Neural progenitor cell (in vitro differentiated cells): ENCODE measurements around the gene FGFR2. TPM values are rescaled to one million over a fixed set of nuclear protein-coding genes. Genes with fewer than 3 reads are reported as not detected.

ENCODE experiments used
- DNase-seq: peaks from one replicate; pipeline ENCODE4 v3.0.0-alpha.2; 2016; ENCODE audit warnings: low spot score
- H2AFZ ChIP-seq: fragments of 200-600 bp; sonication (generic); replicated peaks from 2 replicates; pipeline ENCODE4 v1.6.1; 2016; ENCODE audit warnings: antibody characterized with exemption
- H3F3A ChIP-seq: fragments of 200-600 bp; sonication (generic); 2 replicates; pipeline ENCODE4 v1.6.1; 2016; ENCODE audit warnings: antibody characterized with exemption, low read depth
- H3K27ac ChIP-seq: fragments of 200-600 bp; sonication (generic); 2 replicates; pipeline ENCODE4 v1.5.1; 2016; ENCODE audit warnings: mild to moderate bottlenecking
- H3K27me3 ChIP-seq: fragments of 200-600 bp; sonication (generic); 2 replicates; pipeline ENCODE4 v1.6.1; 2016; ENCODE audit warnings: mild to moderate bottlenecking, moderate library complexity
- H3K36me3 ChIP-seq: fragments of 200-600 bp; sonication (generic); 2 replicates; pipeline ENCODE4 v1.5.1; 2016
- H3K4me1 ChIP-seq: fragments of 200-600 bp; sonication (generic); 2 replicates; pipeline ENCODE4 v1.6.1; 2016; ENCODE audit warnings: mixed run types
- H3K4me2 ChIP-seq: fragments of 200-600 bp; sonication (generic); 2 replicates; pipeline ENCODE4 v1.6.1; 2016
- H3K4me3 ChIP-seq: fragments of 200-600 bp; sonication (generic); 2 replicates; pipeline ENCODE4 v1.5.1; 2016
- H3K79me2 ChIP-seq: fragments of 200-600 bp; sonication (generic); 2 replicates; pipeline ENCODE4 v1.6.1; 2016; ENCODE audit warnings: low read depth
- H3K9ac ChIP-seq: fragments of 200-600 bp; sonication (generic); 2 replicates; pipeline ENCODE4 v1.6.1; 2016
- H3K9me3 ChIP-seq: fragments of 200-600 bp; sonication (generic); 2 replicates; pipeline ENCODE4 v1.5.1; 2016; ENCODE audit warnings: low read depth
- H4K20me1 ChIP-seq: fragments of 200-600 bp; sonication (generic); 2 replicates; pipeline ENCODE4 v1.6.1; 2016; ENCODE audit warnings: low read depth
- H3K27ac Mint-ChIP-seq: 3 replicates; pipeline ENCODE4 v1.8.0; 2021; ENCODE audit warnings: mixed read lengths
- H3K27me3 Mint-ChIP-seq: 2 replicates; pipeline ENCODE4 v1.8.0; 2022; ENCODE audit warnings: low read depth, mild to moderate bottlenecking, inconsistent platforms, moderate library complexity, mixed read lengths; ENCODE audit not compliant: insufficient read depth
- H3K36me3 Mint-ChIP-seq: 3 replicates; pipeline ENCODE4 v1.8.0; 2021; ENCODE audit warnings: mixed read lengths
- H3K4me1 Mint-ChIP-seq: 3 replicates; pipeline ENCODE4 v1.8.0; 2021; ENCODE audit warnings: mixed read lengths
- H3K4me3 Mint-ChIP-seq: 3 replicates; pipeline ENCODE4 v1.8.0; 2021; ENCODE audit warnings: mild to moderate bottlenecking, moderate library complexity, mixed read lengths
- H3K9me3 Mint-ChIP-seq: 3 replicates; pipeline ENCODE4 v1.8.0; 2020; ENCODE audit warnings: mixed read lengths
- EZH2 ChIP-seq: fragments of 200-600 bp; sonication (generic); IDR thresholded peaks from 2 replicates; pipeline ENCODE4 v1.6.1; 2017; ENCODE audit warnings: antibody characterized with exemption, mild to moderate bottlenecking, moderate library complexity
- EZH2phosphoT487 ChIP-seq: fragments of 200-600 bp; sonication (generic); IDR thresholded peaks from 2 replicates; pipeline ENCODE4 v1.6.1; 2017; ENCODE audit warnings: antibody characterized with exemption
- total RNA-seq: library from RNA; depleted of rRNA; stranded (reverse); fragments of >200 nt; gene quantifications from 2 replicates; pipeline ENCODE4 v1.2.3, GENCODE V29; 2015; ENCODE audit warnings: low replicate concordance
- TF ChIP-seq, protein P1 (sequence below): fragments of 200-600 bp; sonication (generic); IDR thresholded peaks from 2 replicates; pipeline ENCODE4 v1.5.1; 2017; ENCODE audit warnings: antibody characterized with exemption, mild to moderate bottlenecking

FGFR2 gene
- total RNA-seq, 1 donor from 2014 or later, result 99.1 TPM

DNA sequence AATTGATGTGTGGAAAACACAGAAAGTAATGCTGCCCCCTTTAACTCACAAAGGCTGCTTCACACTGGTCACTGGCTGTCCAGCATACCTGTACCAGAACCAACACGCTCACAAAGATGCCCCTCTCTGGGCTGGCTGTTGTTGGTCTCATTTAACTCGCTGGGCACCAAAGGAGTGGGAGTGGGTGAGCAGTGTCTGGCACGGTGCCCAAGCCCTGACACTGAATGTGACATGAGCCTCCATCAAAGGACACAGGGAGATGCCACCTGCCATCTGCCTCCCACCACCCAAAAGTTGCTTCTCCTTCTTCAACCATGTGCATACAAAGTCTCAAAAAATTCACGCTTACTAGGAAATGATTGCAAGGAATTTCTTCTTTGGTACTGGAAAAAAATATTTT, 86.8 kb downstream of the FGFR2 start:
- Histone ChIP-seq H3K9ac (no peak overlapping the region), H3K79me2 (peaks cover 74% of the 10 kb centered on the region), H3K4me1 (peaks cover 4% of the 10 kb centered on the region), H3K4me3 (no peak overlapping the region), H3K27ac (no peak overlapping the region), H3K36me3 (no peaks in the 10 kb centered on the region), H3K9me3 (no peaks in the 10 kb centered on the region), H3K27me3 (no peaks in the 10 kb centered on the region), H4K20me1 (peaks cover 27% of the 10 kb centered on the region), H3K4me2 (no peak overlapping the region), H2AFZ (no peak overlapping the region), H3F3A (no peaks in the 10 kb centered on the region)
- Mint-ChIP-seq H3K4me1 (peaks cover 10% of the 10 kb centered on the region), H3K9me3 (no peaks in the 10 kb centered on the region), H3K27me3 (peaks cover 3% of the 10 kb centered on the region), H3K36me3 (peaks cover 33% of the 10 kb centered on the region), H3K4me3 (no peak overlapping the region), H3K27ac (no peak overlapping the region)
- TF ChIP-seq EZH2 (no peak), EZH2phosphoT487 (no peak)
- no peak for DNase-seq

GRCh38 chr10:121510201-121510771, 88.0 kb downstream of the FGFR2 start:
- no peaks in the 10 kb centered on the region for H3K9me3 Mint-ChIP-seq
- Histone ChIP-seq H3K9ac (no peak overlapping the region), H3K27ac (no peak overlapping the region), H3K9me3 (no peaks in the 10 kb centered on the region), H3F3A (no peaks in the 10 kb centered on the region), H3K79me2 (peaks cover 62% of the 10 kb centered on the region), H4K20me1 (peaks cover 25% of the 10 kb centered on the region), H3K4me1 (peaks cover 4% of the 10 kb centered on the region), H2AFZ (no peak overlapping the region), H3K27me3 (no peaks in the 10 kb centered on the region), H3K4me3 (no peak overlapping the region), H3K4me2 (no peak overlapping the region), H3K36me3 (no peaks in the 10 kb centered on the region)
- H3K36me3 Mint-ChIP-seq, result peaks cover 30% of the 10 kb centered on the region
- no peak for DNase-seq
- peaks cover 4% of the 10 kb centered on the region for H3K27me3 Mint-ChIP-seq
- no peak overlapping the region for H3K4me3 Mint-ChIP-seq
- peaks cover 10% of the 10 kb centered on the region for H3K4me1 Mint-ChIP-seq
- H3K27ac Mint-ChIP-seq, result peak overlapping the region; percentile 76
- TF ChIP-seq EZH2phosphoT487 (no peak), EZH2 (no peak)
- TF ChIP-seq, protein P1, sequence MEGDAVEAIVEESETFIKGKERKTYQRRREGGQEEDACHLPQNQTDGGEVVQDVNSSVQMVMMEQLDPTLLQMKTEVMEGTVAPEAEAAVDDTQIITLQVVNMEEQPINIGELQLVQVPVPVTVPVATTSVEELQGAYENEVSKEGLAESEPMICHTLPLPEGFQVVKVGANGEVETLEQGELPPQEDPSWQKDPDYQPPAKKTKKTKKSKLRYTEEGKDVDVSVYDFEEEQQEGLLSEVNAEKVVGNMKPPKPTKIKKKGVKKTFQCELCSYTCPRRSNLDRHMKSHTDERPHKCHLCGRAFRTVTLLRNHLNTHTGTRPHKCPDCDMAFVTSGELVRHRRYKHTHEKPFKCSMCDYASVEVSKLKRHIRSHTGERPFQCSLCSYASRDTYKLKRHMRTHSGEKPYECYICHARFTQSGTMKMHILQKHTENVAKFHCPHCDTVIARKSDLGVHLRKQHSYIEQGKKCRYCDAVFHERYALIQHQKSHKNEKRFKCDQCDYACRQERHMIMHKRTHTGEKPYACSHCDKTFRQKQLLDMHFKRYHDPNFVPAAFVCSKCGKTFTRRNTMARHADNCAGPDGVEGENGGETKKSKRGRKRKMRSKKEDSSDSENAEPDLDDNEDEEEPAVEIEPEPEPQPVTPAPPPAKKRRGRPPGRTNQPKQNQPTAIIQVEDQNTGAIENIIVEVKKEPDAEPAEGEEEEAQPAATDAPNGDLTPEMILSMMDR, result no peak

- Histone ChIP-seq H3K79me2 (peaks cover 59% of the 10 kb centered on the region), H3K36me3 (no peaks in the 10 kb centered on the region)
- peaks cover 2% of the 10 kb centered on the region for H3K27me3 Mint-ChIP-seq
These were observed 88.4 kb downstream of the FGFR2 start for GRCh38 chr10:121509796-121510195.

GRCh38 chr10:121509112-121509511, 89.1 kb downstream of the FGFR2 start:
- H3K4me3 ChIP-seq, result no peak overlapping the region
- no peak overlapping the region for H2AFZ ChIP-seq
- peaks cover 52% of the 10 kb centered on the region for H3K79me2 ChIP-seq
- H3K9me3 ChIP-seq, result no peaks in the 10 kb centered on the region
- TF ChIP-seq EZH2phosphoT487, result no peak
- Mint-ChIP-seq H3K27ac (no peak overlapping the region), H3K36me3 (peaks cover 31% of the 10 kb centered on the region), H3K27me3 (peaks cover 2% of the 10 kb centered on the region), H3K4me3 (no peak overlapping the region), H3K9me3 (no peaks in the 10 kb centered on the region), H3K4me1 (peaks cover 10% of the 10 kb centered on the region)
- no peak overlapping the region for H3K4me2 ChIP-seq
- no peak for DNase-seq
- H3F3A ChIP-seq, result no peaks in the 10 kb centered on the region
- H3K36me3 ChIP-seq, result no peaks in the 10 kb centered on the region
- H4K20me1 ChIP-seq, result peaks cover 24% of the 10 kb centered on the region
- H3K9ac ChIP-seq, result no peak overlapping the region
- H3K27me3 ChIP-seq, result no peaks in the 10 kb centered on the region
- peaks cover 4% of the 10 kb centered on the region for H3K4me1 ChIP-seq
- H3K27ac ChIP-seq, result peak overlapping the region; percentile 0

More at GRCh38 chr10:121509796-121510195, 88.4 kb downstream of the FGFR2 start:
- Mint-ChIP-seq H3K9me3 (no peaks in the 10 kb centered on the region), H3K36me3 (peaks cover 30% of the 10 kb centered on the region), H3K4me3 (no peak overlapping the region), H3K4me1 (peaks cover 10% of the 10 kb centered on the region), H3K27ac (peak overlapping the region; percentile 81)
- Histone ChIP-seq H3K4me2 (no peak overlapping the region), H3K27me3 (no peaks in the 10 kb centered on the region), H3F3A (no peaks in the 10 kb centered on the region), H3K9ac (no peak overlapping the region), H3K9me3 (no peaks in the 10 kb centered on the region), H4K20me1 (peaks cover 25% of the 10 kb centered on the region), H3K4me1 (peaks cover 4% of the 10 kb centered on the region), H3K4me3 (no peak overlapping the region), H2AFZ (no peak overlapping the region), H3K27ac (peak overlapping the region; percentile 58)
- TF ChIP-seq EZH2, result no peak
- TF ChIP-seq, protein P1, result no peak
- TF ChIP-seq EZH2phosphoT487, result no peak
- DNase-seq, result no peak
